ENCODE data around the gene TMEM132C. TPM values are rescaled to one million over a fixed set of nuclear protein-coding genes. Genes with fewer than 3 reads are reported as not detected.

The TMEM132C gene
- total RNA-seq, 1 experiment from 2014 or later, result not detected

DNA sequence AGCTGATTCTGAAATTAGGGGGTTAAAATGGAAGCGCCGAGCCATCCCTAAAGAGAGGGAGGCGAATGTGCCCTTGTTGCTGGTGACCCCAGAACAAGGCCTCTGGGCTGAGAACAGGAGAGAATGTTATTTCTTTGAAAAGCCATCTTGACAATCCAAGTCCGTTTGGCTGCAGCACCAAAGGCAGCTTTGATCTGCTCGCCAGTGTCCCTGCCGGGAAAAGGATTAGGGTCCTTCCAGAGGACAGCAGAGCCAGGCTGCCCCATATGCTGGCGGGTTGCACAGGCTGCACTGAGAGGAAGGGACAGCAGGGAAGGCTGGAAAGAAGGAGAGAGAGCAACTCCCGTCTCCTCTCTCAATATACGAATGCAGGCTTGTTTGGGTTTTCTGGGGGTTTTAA is 141.7 kb downstream of the TMEM132C start:
- peaks cover 20% of the 10 kb centered on the region for H3K27me3 Mint-ChIP-seq (ENCODE audit: low read depth)
- peaks cover 84% of the 10 kb centered on the region for H3K9me3 Mint-ChIP-seq
- no peak overlapping the region for H3K27ac Mint-ChIP-seq
- DNase-seq (ENCODE audit: low spot score) (no peak), ATAC-seq (no peak)
- TF ChIP-seq, protein P1, sequence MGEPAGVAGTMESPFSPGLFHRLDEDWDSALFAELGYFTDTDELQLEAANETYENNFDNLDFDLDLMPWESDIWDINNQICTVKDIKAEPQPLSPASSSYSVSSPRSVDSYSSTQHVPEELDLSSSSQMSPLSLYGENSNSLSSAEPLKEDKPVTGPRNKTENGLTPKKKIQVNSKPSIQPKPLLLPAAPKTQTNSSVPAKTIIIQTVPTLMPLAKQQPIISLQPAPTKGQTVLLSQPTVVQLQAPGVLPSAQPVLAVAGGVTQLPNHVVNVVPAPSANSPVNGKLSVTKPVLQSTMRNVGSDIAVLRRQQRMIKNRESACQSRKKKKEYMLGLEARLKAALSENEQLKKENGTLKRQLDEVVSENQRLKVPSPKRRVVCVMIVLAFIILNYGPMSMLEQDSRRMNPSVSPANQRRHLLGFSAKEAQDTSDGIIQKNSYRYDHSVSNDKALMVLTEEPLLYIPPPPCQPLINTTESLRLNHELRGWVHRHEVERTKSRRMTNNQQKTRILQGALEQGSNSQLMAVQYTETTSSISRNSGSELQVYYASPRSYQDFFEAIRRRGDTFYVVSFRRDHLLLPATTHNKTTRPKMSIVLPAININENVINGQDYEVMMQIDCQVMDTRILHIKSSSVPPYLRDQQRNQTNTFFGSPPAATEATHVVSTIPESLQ (CRISPR knock-in tag; IDR thresholded peaks at IDR 0.05), result no peak
- no peak for TF ChIP-seq NR1H2 (CRISPR knock-in tag; IDR thresholded peaks at IDR 0.05)
- TF ChIP-seq ZNF416 (CRISPR knock-in tag; IDR thresholded peaks at IDR 0.05), result no peak
- no peak for TF ChIP-seq SOX15 (CRISPR knock-in tag; IDR thresholded peaks at IDR 0.05)
- TF ChIP-seq, protein P2, sequence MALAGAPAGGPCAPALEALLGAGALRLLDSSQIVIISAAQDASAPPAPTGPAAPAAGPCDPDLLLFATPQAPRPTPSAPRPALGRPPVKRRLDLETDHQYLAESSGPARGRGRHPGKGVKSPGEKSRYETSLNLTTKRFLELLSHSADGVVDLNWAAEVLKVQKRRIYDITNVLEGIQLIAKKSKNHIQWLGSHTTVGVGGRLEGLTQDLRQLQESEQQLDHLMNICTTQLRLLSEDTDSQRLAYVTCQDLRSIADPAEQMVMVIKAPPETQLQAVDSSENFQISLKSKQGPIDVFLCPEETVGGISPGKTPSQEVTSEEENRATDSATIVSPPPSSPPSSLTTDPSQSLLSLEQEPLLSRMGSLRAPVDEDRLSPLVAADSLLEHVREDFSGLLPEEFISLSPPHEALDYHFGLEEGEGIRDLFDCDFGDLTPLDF (CRISPR knock-in tag; IDR thresholded peaks at IDR 0.05), result no peak
- TF ChIP-seq FOXK1 (CRISPR knock-in tag; IDR thresholded peaks at IDR 0.05), result no peak
- TF ChIP-seq ZNF232 (CRISPR knock-in tag; IDR thresholded peaks at IDR 0.05), result no peak
- TF ChIP-seq ETV6 (CRISPR knock-in tag; IDR thresholded peaks at IDR 0.05), result no peak
- TF ChIP-seq, protein P3, sequence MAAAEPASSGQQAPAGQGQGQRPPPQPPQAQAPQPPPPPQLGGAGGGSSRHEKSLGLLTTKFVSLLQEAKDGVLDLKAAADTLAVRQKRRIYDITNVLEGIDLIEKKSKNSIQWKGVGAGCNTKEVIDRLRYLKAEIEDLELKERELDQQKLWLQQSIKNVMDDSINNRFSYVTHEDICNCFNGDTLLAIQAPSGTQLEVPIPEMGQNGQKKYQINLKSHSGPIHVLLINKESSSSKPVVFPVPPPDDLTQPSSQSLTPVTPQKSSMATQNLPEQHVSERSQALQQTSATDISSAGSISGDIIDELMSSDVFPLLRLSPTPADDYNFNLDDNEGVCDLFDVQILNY (CRISPR knock-in tag; IDR thresholded peaks at IDR 0.05), result no peak
- no peak for TF ChIP-seq TEAD1 (CRISPR knock-in tag; IDR thresholded peaks at IDR 0.05)
- TF ChIP-seq ZNF219 (CRISPR knock-in tag; IDR thresholded peaks at IDR 0.05; ENCODE audit: borderline replicate concordance), result no peak
- TF ChIP-seq, protein P4, sequence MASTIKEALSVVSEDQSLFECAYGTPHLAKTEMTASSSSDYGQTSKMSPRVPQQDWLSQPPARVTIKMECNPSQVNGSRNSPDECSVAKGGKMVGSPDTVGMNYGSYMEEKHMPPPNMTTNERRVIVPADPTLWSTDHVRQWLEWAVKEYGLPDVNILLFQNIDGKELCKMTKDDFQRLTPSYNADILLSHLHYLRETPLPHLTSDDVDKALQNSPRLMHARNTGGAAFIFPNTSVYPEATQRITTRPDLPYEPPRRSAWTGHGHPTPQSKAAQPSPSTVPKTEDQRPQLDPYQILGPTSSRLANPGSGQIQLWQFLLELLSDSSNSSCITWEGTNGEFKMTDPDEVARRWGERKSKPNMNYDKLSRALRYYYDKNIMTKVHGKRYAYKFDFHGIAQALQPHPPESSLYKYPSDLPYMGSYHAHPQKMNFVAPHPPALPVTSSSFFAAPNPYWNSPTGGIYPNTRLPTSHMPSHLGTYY (CRISPR knock-in tag; IDR thresholded peaks at IDR 0.05), result no peak
- no peak for TF ChIP-seq ZBTB21 (CRISPR knock-in tag; IDR thresholded peaks at IDR 0.05; ENCODE audit: borderline replicate concordance)
- TF ChIP-seq, protein P5, sequence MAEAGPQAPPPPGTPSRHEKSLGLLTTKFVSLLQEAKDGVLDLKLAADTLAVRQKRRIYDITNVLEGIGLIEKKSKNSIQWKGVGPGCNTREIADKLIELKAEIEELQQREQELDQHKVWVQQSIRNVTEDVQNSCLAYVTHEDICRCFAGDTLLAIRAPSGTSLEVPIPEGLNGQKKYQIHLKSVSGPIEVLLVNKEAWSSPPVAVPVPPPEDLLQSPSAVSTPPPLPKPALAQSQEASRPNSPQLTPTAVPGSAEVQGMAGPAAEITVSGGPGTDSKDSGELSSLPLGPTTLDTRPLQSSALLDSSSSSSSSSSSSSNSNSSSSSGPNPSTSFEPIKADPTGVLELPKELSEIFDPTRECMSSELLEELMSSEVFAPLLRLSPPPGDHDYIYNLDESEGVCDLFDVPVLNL (CRISPR knock-in tag; IDR thresholded peaks at IDR 0.05; ENCODE audit: borderline replicate concordance, low read depth), result no peak
- no peak for TF ChIP-seq FOXP1 (CRISPR knock-in tag; IDR thresholded peaks at IDR 0.05; ENCODE audit: borderline replicate concordance)
- no peak for TF ChIP-seq SMAD4 (CRISPR knock-in tag; IDR thresholded peaks at IDR 0.05)
- no peak for TF ChIP-seq KAT7 (CRISPR knock-in tag; IDR thresholded peaks at IDR 0.05; ENCODE audit: borderline replicate concordance)
- H3K4me1 Mint-ChIP-seq, result no peaks in the 10 kb centered on the region
- no peak overlapping the region for H3K4me3 Mint-ChIP-seq
- ChIA-PET CTCF (no interaction called here), POLR2A (no interaction called here)
- peaks cover 83% of the 10 kb centered on the region for H3K36me3 Mint-ChIP-seq

DNA sequence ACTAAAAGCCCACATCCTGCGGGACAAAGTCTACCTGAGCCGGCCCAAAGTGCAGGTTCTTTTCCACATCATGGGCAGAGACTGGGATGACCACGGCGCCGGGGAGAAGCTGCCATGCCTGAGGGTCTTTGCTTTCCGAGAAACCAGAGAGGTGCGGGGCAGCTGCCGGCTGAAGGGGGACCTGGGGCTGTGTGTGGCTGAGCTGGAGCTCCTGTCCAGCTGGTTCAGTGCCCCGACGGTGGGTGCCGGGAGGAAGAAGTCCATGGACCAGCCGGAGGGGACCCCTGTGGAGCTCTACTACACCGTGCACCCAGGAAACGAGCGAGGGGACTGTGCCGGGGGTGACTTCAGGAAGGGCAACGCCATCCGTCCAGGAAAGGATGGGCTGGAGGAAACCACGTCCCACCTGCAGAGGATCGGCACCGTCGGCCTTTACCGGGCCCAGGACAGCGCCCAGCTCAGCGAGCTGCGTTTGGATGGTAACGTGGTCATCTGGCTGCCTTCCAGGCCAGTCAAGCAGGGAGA is 148.1 kb downstream of the TMEM132C start:
- ChIA-PET POLR2A (no interaction called here), CTCF (no interaction called here)
- H3K4me3 Mint-ChIP-seq, result no peak overlapping the region
- peaks cover 6% of the 10 kb centered on the region; the same call in 1 of the 2 replicates for H3K27me3 Mint-ChIP-seq (ENCODE audit: low read depth)
- H3K27ac Mint-ChIP-seq, result no peak overlapping the region
- H3K9me3 Mint-ChIP-seq, result peaks cover 78% of the 10 kb centered on the region
- ATAC-seq, result no peak
- DNase-seq (ENCODE audit: low spot score), result no peak
- H3K4me1 Mint-ChIP-seq, result no peaks in the 10 kb centered on the region
- peaks cover 76% of the 10 kb centered on the region for H3K36me3 Mint-ChIP-seq
- no peak for TF ChIP-seq SMAD4 (CRISPR knock-in tag; IDR thresholded peaks at IDR 0.05)
- no peak for TF ChIP-seq GRHL2 (CRISPR knock-in tag; IDR thresholded peaks at IDR 0.05; ENCODE audit: insufficient replicate concordance, severe bottlenecking)
- TF ChIP-seq, protein P6, sequence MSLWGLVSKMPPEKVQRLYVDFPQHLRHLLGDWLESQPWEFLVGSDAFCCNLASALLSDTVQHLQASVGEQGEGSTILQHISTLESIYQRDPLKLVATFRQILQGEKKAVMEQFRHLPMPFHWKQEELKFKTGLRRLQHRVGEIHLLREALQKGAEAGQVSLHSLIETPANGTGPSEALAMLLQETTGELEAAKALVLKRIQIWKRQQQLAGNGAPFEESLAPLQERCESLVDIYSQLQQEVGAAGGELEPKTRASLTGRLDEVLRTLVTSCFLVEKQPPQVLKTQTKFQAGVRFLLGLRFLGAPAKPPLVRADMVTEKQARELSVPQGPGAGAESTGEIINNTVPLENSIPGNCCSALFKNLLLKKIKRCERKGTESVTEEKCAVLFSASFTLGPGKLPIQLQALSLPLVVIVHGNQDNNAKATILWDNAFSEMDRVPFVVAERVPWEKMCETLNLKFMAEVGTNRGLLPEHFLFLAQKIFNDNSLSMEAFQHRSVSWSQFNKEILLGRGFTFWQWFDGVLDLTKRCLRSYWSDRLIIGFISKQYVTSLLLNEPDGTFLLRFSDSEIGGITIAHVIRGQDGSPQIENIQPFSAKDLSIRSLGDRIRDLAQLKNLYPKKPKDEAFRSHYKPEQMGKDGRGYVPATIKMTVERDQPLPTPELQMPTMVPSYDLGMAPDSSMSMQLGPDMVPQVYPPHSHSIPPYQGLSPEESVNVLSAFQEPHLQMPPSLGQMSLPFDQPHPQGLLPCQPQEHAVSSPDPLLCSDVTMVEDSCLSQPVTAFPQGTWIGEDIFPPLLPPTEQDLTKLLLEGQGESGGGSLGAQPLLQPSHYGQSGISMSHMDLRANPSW (CRISPR knock-in tag; conservative IDR thresholded peaks at IDR 0.05; ENCODE audit: low read depth), result no peak
- TF ChIP-seq ETV6 (CRISPR knock-in tag; IDR thresholded peaks at IDR 0.05), result no peak
- no peak for TF ChIP-seq MXD4 (CRISPR knock-in tag; IDR thresholded peaks at IDR 0.05; ENCODE audit: borderline replicate concordance)
- no peak for TF ChIP-seq SMAD3 (CRISPR knock-in tag; IDR thresholded peaks at IDR 0.05; ENCODE audit: borderline replicate concordance)
- no peak for TF ChIP-seq SP1 (CRISPR knock-in tag; conservative IDR thresholded peaks at IDR 0.05)
- TF ChIP-seq, protein P7, sequence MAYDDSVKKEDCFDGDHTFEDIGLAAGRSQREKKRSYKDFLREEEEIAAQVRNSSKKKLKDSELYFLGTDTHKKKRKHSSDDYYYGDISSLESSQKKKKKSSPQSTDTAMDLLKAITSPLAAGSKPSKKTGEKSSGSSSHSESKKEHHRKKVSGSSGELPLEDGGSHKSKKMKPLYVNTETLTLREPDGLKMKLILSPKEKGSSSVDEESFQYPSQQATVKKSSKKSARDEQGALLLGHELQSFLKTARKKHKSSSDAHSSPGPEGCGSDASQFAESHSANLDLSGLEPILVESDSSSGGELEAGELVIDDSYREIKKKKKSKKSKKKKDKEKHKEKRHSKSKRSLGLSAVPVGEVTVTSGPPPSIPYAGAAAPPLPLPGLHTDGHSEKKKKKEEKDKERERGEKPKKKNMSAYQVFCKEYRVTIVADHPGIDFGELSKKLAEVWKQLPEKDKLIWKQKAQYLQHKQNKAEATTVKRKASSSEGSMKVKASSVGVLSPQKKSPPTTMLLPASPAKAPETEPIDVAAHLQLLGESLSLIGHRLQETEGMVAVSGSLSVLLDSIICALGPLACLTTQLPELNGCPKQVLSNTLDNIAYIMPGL (CRISPR knock-in tag; IDR thresholded peaks at IDR 0.05), result no peak
- TF ChIP-seq HMGA2 (CRISPR knock-in tag; IDR thresholded peaks at IDR 0.05), result no peak

All from WTC11 (cell line).